Ovary (tissue), 9 donors: Measurements from ENCODE around the gene MCRS1. TPM values are rescaled to one million over a fixed set of nuclear protein-coding genes. Genes with fewer than 3 reads are reported as not detected.

Experiments used
- DNase-seq, 5 donors: peaks; one replicate each; pipeline ENCODE4 v3.0.0-alpha.2; 2019 to 2020
- H3K27ac ChIP-seq, 2 donors: fragments of 200-600 bp; one replicate each; pipeline versions ENCODE4 v1.5.1 to v1.8.0; 2019 to 2022
- H3K27me3 ChIP-seq: fragments of 200-600 bp; one replicate; pipeline ENCODE4 v1.8.0; 2022
- H3K36me3 ChIP-seq: fragments of 200-600 bp; sonication (generic); one replicate; pipeline ENCODE4 v1.5.1; 2019
- H3K4me1 ChIP-seq: one replicate; pipeline ENCODE4 v1.8.1; 2013; ENCODE audit warnings: mild to moderate bottlenecking, moderate library complexity; ENCODE audit not compliant: insufficient read depth
- H3K4me3 ChIP-seq: fragments of 200-600 bp; sonication (generic); one replicate; pipeline ENCODE4 v1.5.1; 2017
- H3K9me3 ChIP-seq, 2 donors: fragments of 200-600 bp in 1 of 2; sonication (generic) in 1 of 2; one replicate each; pipeline versions ENCODE4 v1.5.1 to v1.8.1; 2013 to 2019; ENCODE audit warnings: mild to moderate bottlenecking in 1 of 2, moderate library complexity in 1 of 2
- EP300 ChIP-seq: sonication (generic); formaldehyde crosslinking; IDR thresholded peaks from one replicate; pipeline ENCODE4 v1.6.1; 2017; ENCODE audit warnings: antibody characterized with exemption
- POLR2A ChIP-seq: fragments of 450-650 bp; IDR thresholded peaks from one replicate; pipeline ENCODE4 v1.6.1; 2017; ENCODE audit warnings: antibody characterized with exemption, mild to moderate bottlenecking, moderate library complexity
- WGBS, 3 donors: extraction: QIAGEN DNeasy Blood & Tissue Kit in 1 of 3; methylation state at CpG; one replicate each; pipeline versions ENCODE4 v1.1.5 to v1.1.7; 2013 to 2017; 5-methylcytosine and 5-hydroxymethylcytosine counted together
- intact Hi-C, 4 donors: fragments of 100-400 bp; cut with DNase I; formaldehyde crosslinking; loops; one replicate each; pipeline versions ENCODE4 v1.11.0 to v1.15.1; 2022 to 2023
- polyA plus RNA-seq, 2 donors: library from polyadenylated mRNA; stranded (reverse); fragments of 200-250 nt in 1 of 2; fragments of 350-450 nt in 1 of 2; fragmentation: Illumina TruSeq in 1 of 2; extraction: RNeasy Lipid Tissue Mini Kit (QIAGEN cat#74804) in 1 of 2; gene quantifications; one replicate each; pipeline ENCODE4 v1.2.3, GENCODE V29; 2013 to 2014
- total RNA-seq, 7 donors: library from RNA; depleted of rRNA in 2 of 7; stranded (reverse); fragments of >200 nt in 2 of 7; fragmentation: NEBNext Ultra II Directional in 3 of 7; extraction: Animal tissue kit (Norgen Biotek cat#: 25700) in 3 of 7; gene quantifications; one replicate each; pipeline versions ENCODE4 v1.1.0 to v1.2.4, GENCODE V29; 2016 to 2023
- TF ChIP-seq, protein P1 (sequence below), 3 donors: fragments of 450-650 bp in 2 of 3; fragments of 200-600 bp in 1 of 3; IDR thresholded peaks; one replicate each; pipeline versions ENCODE4 v1.5.1 to v1.8.0; 2016 to 2022; ENCODE audit warnings: antibody characterized with exemption in 3 of 3, mild to moderate bottlenecking in 1 of 3
- donor health status: DM: no; HTN: no; CAD: no; lungs with moderate emphysema.
- donor health status: DM: no; HTN: no; CAD: no.
- donor health status: Bipolar disorder and iron deficiency.
- donor health status: DM: yes; HTN: yes; CAD: no.
- donor health status: DM: no; HTN: no; CAD: no.
- donor health status: DM: yes; HTN: yes; CAD: no.

MCRS1 gene
- total and polyA plus RNA-seq, 9 donors = 14.7 to 56.2 (median 39.5) TPM

DNA sequence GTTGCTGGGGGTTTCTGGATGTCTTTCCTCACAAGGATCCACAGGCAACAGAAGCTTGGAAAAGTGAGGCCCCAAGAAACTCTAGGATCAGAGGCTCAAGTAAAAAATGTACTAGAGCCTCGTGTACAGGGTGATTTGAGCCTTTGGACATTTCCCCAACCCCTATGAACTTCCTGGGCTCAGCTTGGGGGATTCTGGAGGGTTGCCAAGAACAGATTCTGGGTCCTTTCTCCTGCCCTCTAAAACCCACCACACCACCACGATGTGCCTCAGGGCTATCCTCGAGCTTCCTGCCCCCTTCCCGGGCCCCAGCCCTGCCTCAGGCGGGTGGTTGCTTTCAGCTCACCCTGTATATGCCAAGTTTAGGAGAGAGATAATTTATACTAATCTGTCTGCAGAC is 36.9 kb upstream of the MCRS1 start:
- DNase-seq = no peak
- Histone ChIP-seq H3K4me1 (no peaks in the 10 kb centered on the region), H3K4me3 (no peak overlapping the region), H3K27ac (no peak overlapping the region), H3K9me3 (no peaks in the 10 kb centered on the region), H3K36me3 (no peaks in the 10 kb centered on the region), H3K27me3 (no peaks in the 10 kb centered on the region)
- TF ChIP-seq, protein P1, sequence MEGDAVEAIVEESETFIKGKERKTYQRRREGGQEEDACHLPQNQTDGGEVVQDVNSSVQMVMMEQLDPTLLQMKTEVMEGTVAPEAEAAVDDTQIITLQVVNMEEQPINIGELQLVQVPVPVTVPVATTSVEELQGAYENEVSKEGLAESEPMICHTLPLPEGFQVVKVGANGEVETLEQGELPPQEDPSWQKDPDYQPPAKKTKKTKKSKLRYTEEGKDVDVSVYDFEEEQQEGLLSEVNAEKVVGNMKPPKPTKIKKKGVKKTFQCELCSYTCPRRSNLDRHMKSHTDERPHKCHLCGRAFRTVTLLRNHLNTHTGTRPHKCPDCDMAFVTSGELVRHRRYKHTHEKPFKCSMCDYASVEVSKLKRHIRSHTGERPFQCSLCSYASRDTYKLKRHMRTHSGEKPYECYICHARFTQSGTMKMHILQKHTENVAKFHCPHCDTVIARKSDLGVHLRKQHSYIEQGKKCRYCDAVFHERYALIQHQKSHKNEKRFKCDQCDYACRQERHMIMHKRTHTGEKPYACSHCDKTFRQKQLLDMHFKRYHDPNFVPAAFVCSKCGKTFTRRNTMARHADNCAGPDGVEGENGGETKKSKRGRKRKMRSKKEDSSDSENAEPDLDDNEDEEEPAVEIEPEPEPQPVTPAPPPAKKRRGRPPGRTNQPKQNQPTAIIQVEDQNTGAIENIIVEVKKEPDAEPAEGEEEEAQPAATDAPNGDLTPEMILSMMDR (IDR thresholded peaks at IDR 0.05) = no peak
- TF ChIP-seq POLR2A (no peak), EP300 (no peak)
- 65 to 75% (median 73%) methylated on average over 5 of the region's 5 CpGs for WGBS, 3 donors
- intact Hi-C loops = no loop called here

DNA sequence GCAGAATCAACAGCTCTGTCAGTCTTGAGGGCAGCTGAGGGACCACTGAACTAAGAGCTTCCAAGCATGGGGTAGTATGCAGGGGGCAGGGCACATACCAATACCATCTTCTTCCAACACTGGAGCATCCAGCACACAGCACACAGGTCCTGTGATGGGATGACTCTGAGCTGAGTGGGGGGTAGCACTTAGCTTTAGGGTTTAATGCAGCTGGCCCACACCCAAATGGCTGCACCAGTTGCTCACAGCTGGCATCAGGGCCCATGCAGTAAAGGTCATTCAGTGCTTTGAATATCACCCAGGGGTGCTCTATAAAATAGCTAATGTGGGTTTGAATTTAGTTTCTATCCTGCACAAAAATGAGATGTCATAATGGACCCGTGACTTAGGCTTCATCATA is 35.8 kb upstream of the MCRS1 start:
- H3K9me3 ChIP-seq = no peaks in the 10 kb centered on the region
- H3K36me3 ChIP-seq = no peaks in the 10 kb centered on the region
- H3K27ac ChIP-seq = no peak overlapping the region
- 79 to 90% (median 84%) methylated on average over 1 of the region's 1 CpG for WGBS, 3 donors
- H3K4me3 ChIP-seq = no peak overlapping the region
- no peaks in the 10 kb centered on the region for H3K4me1 ChIP-seq
- no peak for DNase-seq
- no peaks in the 10 kb centered on the region for H3K27me3 ChIP-seq
- intact Hi-C loops = no loop called here
- TF ChIP-seq POLR2A = no peak
- TF ChIP-seq, protein P1 (IDR thresholded peaks at IDR 0.05) = no peak
- TF ChIP-seq EP300 = no peak

DNA sequence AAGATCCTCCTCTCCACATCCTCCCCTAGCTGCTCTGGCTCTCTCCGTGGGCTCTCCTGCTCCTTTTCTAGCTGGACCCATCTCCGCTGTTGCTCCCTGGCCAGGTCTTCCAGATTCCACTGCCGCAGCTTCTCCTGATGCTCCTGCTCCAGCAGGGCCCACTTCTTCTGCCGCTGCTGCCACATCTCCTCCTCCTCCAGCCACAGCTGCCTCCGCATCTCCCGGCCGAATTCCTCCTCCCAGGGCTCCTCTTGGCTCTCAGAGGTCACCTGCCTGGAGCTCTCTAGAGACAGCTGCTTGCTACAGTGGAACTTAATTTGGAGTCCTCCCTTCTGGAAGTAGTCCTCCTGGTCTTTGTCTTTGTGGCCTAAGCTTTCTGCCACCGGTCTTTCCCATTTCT is 32.0 kb upstream of the MCRS1 start:
- DNase-seq = no peak
- Histone ChIP-seq H3K27ac (no peak overlapping the region), H3K4me1 (no peaks in the 10 kb centered on the region), H3K27me3 (no peaks in the 10 kb centered on the region), H3K4me3 (no peak overlapping the region), H3K36me3 (no peaks in the 10 kb centered on the region), H3K9me3 (no peaks in the 10 kb centered on the region)
- TF ChIP-seq, protein P1 (IDR thresholded peaks at IDR 0.05) = no peak
- TF ChIP-seq POLR2A = no peak
- TF ChIP-seq EP300 = no peak
- WGBS, 3 donors = 80 to 89% (median 86%) methylated on average over 8 of the region's 8 CpGs
- intact Hi-C loops = no loop called here

DNA sequence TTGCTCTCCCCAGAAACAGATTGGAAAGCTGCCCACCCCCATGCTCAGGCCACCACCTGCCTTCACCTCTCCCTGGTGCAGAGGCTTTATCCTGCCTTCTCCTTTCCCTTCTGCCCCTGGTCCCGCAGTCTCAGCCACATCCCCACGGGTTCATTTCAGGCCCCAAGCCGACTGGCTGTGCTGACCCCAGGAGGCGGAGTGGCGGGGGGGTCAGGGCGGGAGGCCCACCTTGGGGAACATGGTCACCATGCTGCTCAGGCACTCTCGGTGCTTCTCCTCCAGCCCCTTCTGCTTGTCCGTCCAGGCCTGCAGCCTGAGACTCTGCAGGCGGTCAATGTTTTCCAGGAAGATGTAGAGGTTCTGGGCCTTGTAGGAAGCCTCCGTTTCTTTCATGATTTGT is 30.6 kb upstream of the MCRS1 start:
- Histone ChIP-seq H3K36me3 (no peaks in the 10 kb centered on the region), H3K27ac (no peak overlapping the region), H3K4me3 (no peak overlapping the region), H3K27me3 (no peaks in the 10 kb centered on the region), H3K9me3 (no peaks in the 10 kb centered on the region), H3K4me1 (no peaks in the 10 kb centered on the region)
- no peak for DNase-seq
- intact Hi-C loops = no loop called here
- 73 to 81% (median 77%) methylated on average over 10 of the region's 10 CpGs for WGBS, 3 donors
- no peak for TF ChIP-seq EP300
- TF ChIP-seq, protein P1 (IDR thresholded peaks at IDR 0.05) = no peak
- TF ChIP-seq POLR2A = no peak
